Neuronal stem cell (in vitro differentiated cells): Measurements from ENCODE around the gene WDR1.

Experiments
- DNase-seq: peaks from one replicate; pipeline ENCODE4 v3.0.0-alpha.2; 2013; ENCODE audit warnings: low spot score
- H2AFZ ChIP-seq: one replicate; pipeline ENCODE4 v1.6.1; 2013; ENCODE audit warnings: mild to moderate bottlenecking, low read length, inconsistent platforms
- H2AK5ac ChIP-seq: 2 replicates; pipeline ENCODE4 v1.6.1; 2013; ENCODE audit warnings: low read depth, mild to moderate bottlenecking, inconsistent platforms, low read length, moderate library complexity, mixed read lengths
- H2BK120ac ChIP-seq: 2 replicates; pipeline ENCODE4 v1.6.1; 2013; ENCODE audit warnings: low read depth, mild to moderate bottlenecking, inconsistent platforms, low read length, moderate library complexity, mixed read lengths
- H2BK12ac ChIP-seq: one replicate; pipeline ENCODE4 v1.6.1; 2013; ENCODE audit warnings: low read length, inconsistent platforms
- H2BK15ac ChIP-seq: 2 replicates; pipeline ENCODE4 v1.6.1; 2013; ENCODE audit warnings: mild to moderate bottlenecking, low read length, inconsistent platforms, mixed read lengths
- H2BK5ac ChIP-seq: one replicate; pipeline ENCODE4 v1.6.1; 2013; ENCODE audit warnings: inconsistent platforms, mild to moderate bottlenecking, low read length, moderate library complexity
- H3K14ac ChIP-seq: one replicate; pipeline ENCODE4 v1.6.1; 2013; ENCODE audit warnings: low read length, inconsistent platforms
- H3K18ac ChIP-seq: 2 replicates; pipeline ENCODE4 v1.6.1; 2013; ENCODE audit warnings: low read length, inconsistent platforms
- H3K23ac ChIP-seq: 2 replicates; pipeline ENCODE4 v1.6.1; 2013; ENCODE audit warnings: low read depth, mild to moderate bottlenecking, mixed read lengths, low read length, inconsistent platforms; ENCODE audit not compliant: poor library complexity
- H3K27ac ChIP-seq: replicated peaks from 3 replicates; pipeline ENCODE4 v1.5.1; 2013; ENCODE audit warnings: low read length, inconsistent platforms
- H3K27me3 ChIP-seq, 3 experiments: 2 replicates each; pipeline ENCODE4 v1.6.1; 2013; ENCODE audit warnings: low read length in 3 of 3, mild to moderate bottlenecking in 2 of 3, inconsistent platforms in 1 of 3, low read depth in 1 of 3, mixed read lengths in 1 of 3, moderate library complexity in 1 of 3; ENCODE audit not compliant: control insufficient read depth in 3 of 3, insufficient read depth in 3 of 3
- H3K36me3 ChIP-seq, 2 donors: replicated peaks in 1 of 2; 2 replicates each; pipeline ENCODE4 v1.6.1; 2013; ENCODE audit warnings: low read length in 2 of 2; ENCODE audit not compliant: control insufficient read depth in 2 of 2, insufficient read depth in 2 of 2
- H3K4ac ChIP-seq: 2 replicates; pipeline ENCODE4 v1.6.1; 2013; ENCODE audit warnings: inconsistent platforms, mild to moderate bottlenecking, low read length, moderate library complexity
- H3K4me1 ChIP-seq, 2 donors: 1 replicate in 1 of 2; 2 replicates in 1 of 2; pipeline ENCODE4 v1.6.1; 2013; ENCODE audit warnings: low read length in 2 of 2, low read depth in 1 of 2; ENCODE audit not compliant: control insufficient read depth in 2 of 2, insufficient read depth in 1 of 2
- H3K4me2 ChIP-seq: one replicate; pipeline ENCODE4 v1.6.1; 2013; ENCODE audit warnings: mild to moderate bottlenecking, low read length, inconsistent platforms; ENCODE audit not compliant: insufficient read depth, poor library complexity, severe bottlenecking
- H3K4me3 ChIP-seq, 2 donors: 2 replicates each; pipeline ENCODE4 v1.5.1; 2013; ENCODE audit warnings: low read length in 2 of 2, mild to moderate bottlenecking in 2 of 2, inconsistent platforms in 1 of 2, moderate library complexity in 1 of 2
- H3K79me1 ChIP-seq: one replicate; pipeline ENCODE4 v1.6.1; 2013; ENCODE audit warnings: low read depth, mild to moderate bottlenecking, inconsistent platforms, low read length, moderate library complexity
- H3K9ac ChIP-seq: one replicate; pipeline ENCODE4 v1.6.1; 2013; ENCODE audit warnings: mild to moderate bottlenecking, low read depth, low read length, inconsistent platforms; ENCODE audit not compliant: poor library complexity
- H3K9me3 ChIP-seq, 2 donors: replicated peaks in 1 of 2; 2 replicates each; pipeline versions ENCODE3 to v1.6.1; 2013; ENCODE audit warnings: low read length in 2 of 2, mild to moderate bottlenecking in 2 of 2, inconsistent platforms in 1 of 2, low read depth in 1 of 2, mixed read lengths in 1 of 2, moderate library complexity in 1 of 2; ENCODE audit not compliant: control insufficient read depth in 2 of 2, insufficient read depth in 1 of 2
- H4K8ac ChIP-seq: one replicate; pipeline ENCODE4 v1.6.1; 2013; ENCODE audit warnings: low read depth, mild to moderate bottlenecking, inconsistent platforms, low read length, moderate library complexity
- H4K91ac ChIP-seq: one replicate; pipeline ENCODE4 v1.6.1; 2013; ENCODE audit warnings: low read length, low read depth, mild to moderate bottlenecking, inconsistent platforms; ENCODE audit not compliant: poor library complexity
- WGBS, 2 donors: extraction: QIAGEN DNeasy Blood & Tissue Kit; methylation state at CpG; one replicate each; pipeline ENCODE4 v1.1.7; 2013; ENCODE audit warnings: missing lambda C conversion rate in 2 of 2, mixed read lengths in 1 of 2; ENCODE audit not compliant: insufficient read length in 2 of 2, insufficient replicate concordance in 1 of 2; ENCODE audit errors: extremely low coverage in 2 of 2; 5-methylcytosine and 5-hydroxymethylcytosine counted together

WDR1 gene

GRCh38 chr4:10055871-10056270, 60.7 kb downstream of the WDR1 start:
- no peak overlapping the region for H3K18ac ChIP-seq
- no peak overlapping the region for H3K9ac ChIP-seq
- H3K4me1 ChIP-seq = peaks cover under 1 to 8% of the 10 kb centered on the region in 2 donors
- H3K27ac ChIP-seq = no peak overlapping the region
- no peak overlapping the region for H2BK5ac ChIP-seq
- H3K9me3 ChIP-seq = no peaks in the 10 kb centered on the region
- no peak overlapping the region for H2BK120ac ChIP-seq
- H3K4me2 ChIP-seq = no peak overlapping the region
- H3K23ac ChIP-seq = no peak overlapping the region
- no peak overlapping the region for H2BK12ac ChIP-seq
- no peaks in the 10 kb centered on the region for H3K27me3 ChIP-seq
- H2AFZ ChIP-seq = no peak overlapping the region
- H3K36me3 ChIP-seq = no peaks in the 10 kb centered on the region
- H2BK15ac ChIP-seq = no peak overlapping the region
- no CpG with 5 or more reads among the region's 4 CpGs for WGBS, 2 donors
- no peak overlapping the region for H2AK5ac ChIP-seq
- H3K4me3 ChIP-seq = no peak overlapping the region
- H4K91ac ChIP-seq = no peak overlapping the region
- H3K14ac ChIP-seq = no peak overlapping the region
- no peak overlapping the region for H4K8ac ChIP-seq
- DNase-seq = no peak
- H3K79me1 ChIP-seq = no peaks in the 10 kb centered on the region
- H3K4ac ChIP-seq = no peak overlapping the region

GRCh38 chr4:10054571-10055041, 62.0 kb downstream of the WDR1 start:
- Histone ChIP-seq H2AK5ac (no peak overlapping the region), H2BK15ac (no peak overlapping the region), H3K23ac (no peak overlapping the region), H3K4me3 (no peak overlapping the region), H3K36me3 (no peaks in the 10 kb centered on the region), H3K27ac (no peak overlapping the region), H4K91ac (no peak overlapping the region), H3K4me2 (no peak overlapping the region), H2BK12ac (no peak overlapping the region), H2AFZ (no peak overlapping the region), H3K27me3 (no peaks in the 10 kb centered on the region), H3K79me1 (no peaks in the 10 kb centered on the region), H3K18ac (no peak overlapping the region), H3K4ac (no peak overlapping the region), H2BK5ac (no peak overlapping the region), H3K14ac (no peak overlapping the region), H2BK120ac (no peak overlapping the region), H3K9ac (no peak overlapping the region), H3K4me1 (peaks cover 8 to 15% of the 10 kb centered on the region in 2 donors), H4K8ac (no peak overlapping the region), H3K9me3 (no peaks in the 10 kb centered on the region)
- WGBS, 2 donors = no CpG with 5 or more reads among the region's 4 CpGs
- DNase-seq = no peak

GRCh38 chr4:10053635-10054453, 62.8 kb downstream of the WDR1 start:
- no peaks in the 10 kb centered on the region for H3K27me3 ChIP-seq
- H3K9me3 ChIP-seq = no peaks in the 10 kb centered on the region
- H4K91ac ChIP-seq = no peak overlapping the region
- H2BK5ac ChIP-seq = no peak overlapping the region
- no peak overlapping the region for H2AK5ac ChIP-seq
- no peak overlapping the region for H3K14ac ChIP-seq
- no peaks in the 10 kb centered on the region for H3K36me3 ChIP-seq
- no CpG with 5 or more reads among the region's 8 CpGs for WGBS, 2 donors
- H3K4me1 ChIP-seq = peaks cover 14 to 17% of the 10 kb centered on the region in 2 donors
- no peak overlapping the region for H3K9ac ChIP-seq
- H3K4ac ChIP-seq = no peak overlapping the region
- H2BK12ac ChIP-seq = no peak overlapping the region
- no peak overlapping the region for H2BK15ac ChIP-seq
- no peak overlapping the region for H2AFZ ChIP-seq
- H3K4me3 ChIP-seq = no peak overlapping the region
- no peak overlapping the region for H3K27ac ChIP-seq
- no peak overlapping the region for H3K4me2 ChIP-seq
- no peak overlapping the region for H2BK120ac ChIP-seq
- H3K18ac ChIP-seq = no peak overlapping the region
- no peak for DNase-seq
- no peak overlapping the region for H4K8ac ChIP-seq
- no peaks in the 10 kb centered on the region for H3K79me1 ChIP-seq
- H3K23ac ChIP-seq = no peak overlapping the region

GRCh38 chr4:10051517-10052135, 65.0 kb downstream of the WDR1 start:
- Histone ChIP-seq H2BK15ac (no peak overlapping the region), H4K91ac (no peak overlapping the region), H3K23ac (no peak overlapping the region), H3K9me3 (no peaks in the 10 kb centered on the region), H3K18ac (no peak overlapping the region), H4K8ac (no peak overlapping the region), H2BK120ac (no peak overlapping the region), H3K36me3 (no peaks in the 10 kb centered on the region), H3K4me2 (no peak overlapping the region), H2BK5ac (no peak overlapping the region), H2BK12ac (no peak overlapping the region), H3K4ac (no peak overlapping the region), H3K27ac (no peak overlapping the region), H3K27me3 (peaks cover 0 to 3% (median 0%) of the 10 kb centered on the region in 3 experiments), H2AK5ac (no peak overlapping the region), H3K14ac (no peak overlapping the region), H3K4me3 (no peak overlapping the region), H3K79me1 (no peaks in the 10 kb centered on the region), H2AFZ (no peak overlapping the region), H3K9ac (no peak overlapping the region), H3K4me1 (peaks cover 14 to 17% of the 10 kb centered on the region in 2 donors)
- no peak for DNase-seq
- no CpG with 5 or more reads among the region's 11 CpGs for WGBS, 2 donors
